Osteoblast (primary cell): Measurements from ENCODE around the gene CDK12. TPM values are rescaled to one million over a fixed set of nuclear protein-coding genes. Genes with fewer than 3 reads are reported as not detected.

Source experiments
- DNase-seq: peaks from one replicate; pipeline ENCODE4 v3.0.0; 2011; ENCODE audit warnings: low spot score, mixed read lengths; ENCODE audit not compliant: insufficient read length; ENCODE audit errors: missing footprints
- H2AFZ ChIP-seq: 2 replicates; pipeline ENCODE4 v1.6.0; 2011; ENCODE audit warnings: mild to moderate bottlenecking, low read length
- H3K27ac ChIP-seq: 2 replicates; pipeline ENCODE4 v1.5.1; 2011; ENCODE audit warnings: mild to moderate bottlenecking, low read depth, low read length, moderate library complexity
- H3K27me3 ChIP-seq: 2 replicates; pipeline ENCODE4 v1.6.0; 2012; ENCODE audit warnings: mild to moderate bottlenecking, control low read depth, inconsistent platforms, low read length, moderate library complexity; ENCODE audit not compliant: insufficient read depth
- H3K36me3 ChIP-seq: 2 replicates; pipeline ENCODE4 v1.5.1; 2011; ENCODE audit warnings: mild to moderate bottlenecking, low read length, control low read depth, moderate library complexity; ENCODE audit not compliant: insufficient read depth
- H3K4me1 ChIP-seq: 2 replicates; pipeline ENCODE4 v1.5.1; 2011; ENCODE audit warnings: mild to moderate bottlenecking, low read length, control low read depth, moderate library complexity; ENCODE audit not compliant: insufficient read depth
- H3K4me2 ChIP-seq: 2 replicates; pipeline ENCODE4 v1.6.0; 2011; ENCODE audit warnings: mild to moderate bottlenecking, low read length; ENCODE audit not compliant: insufficient read depth
- H3K4me3 ChIP-seq: fragments of 200-600 bp; sonication (generic); 3 replicates; pipeline ENCODE4 v1.5.1; 2012; ENCODE audit warnings: mild to moderate bottlenecking, low read length, inconsistent platforms; ENCODE audit not compliant: insufficient read depth
- H3K79me2 ChIP-seq: 2 replicates; pipeline ENCODE4 v1.6.0; 2012; ENCODE audit warnings: mild to moderate bottlenecking, low read length, control low read depth, inconsistent platforms; ENCODE audit not compliant: insufficient read depth
- H3K9me3 ChIP-seq: 2 replicates; pipeline ENCODE4 v1.5.1; 2011; ENCODE audit warnings: low read depth, low read length, control low read depth
- H4K20me1 ChIP-seq: 2 replicates; pipeline ENCODE4 v1.6.0; 2012; ENCODE audit warnings: mild to moderate bottlenecking, low read length, control low read depth; ENCODE audit not compliant: insufficient read depth
- CTCF ChIP-seq: IDR thresholded peaks from 2 replicates; pipeline ENCODE4 v1.5.1; 2011; ENCODE audit warnings: mild to moderate bottlenecking, low read depth, low read length, moderate library complexity; ENCODE audit errors: extremely low read depth
- total RNA-seq: library from RNA; depleted of rRNA; stranded (reverse); fragments of >200 nt; gene quantifications from 2 replicates; pipeline ENCODE4 v1.2.3, GENCODE V29; 2012

The CDK12 gene
- total RNA-seq, 1 donor, result 36.6 TPM

- peak; percentile 82 for DNase-seq
- H3K4me1 ChIP-seq, result peaks cover 22% of the 10 kb centered on the region
- H3K4me3 ChIP-seq, result no peak overlapping the region
- peaks cover 33% of the 10 kb centered on the region for H3K36me3 ChIP-seq
- peaks cover 17% of the 10 kb centered on the region for H4K20me1 ChIP-seq
- no peak overlapping the region for H3K4me2 ChIP-seq
- no peak for TF ChIP-seq CTCF
- H3K27me3 ChIP-seq, result no peaks in the 10 kb centered on the region
- H3K79me2 ChIP-seq, result no peaks in the 10 kb centered on the region
- H3K9me3 ChIP-seq, result no peaks in the 10 kb centered on the region
- no peak overlapping the region for H3K27ac ChIP-seq
- H2AFZ ChIP-seq, result no peak overlapping the region
Observed at GRCh38 chr17:39551879-39552278, 90.6 kb downstream of the CDK12 start.

GRCh38 chr17:39553341-39553945 lies 92.2 kb downstream of the CDK12 start:
- H3K4me2 ChIP-seq, result no peak overlapping the region
- H3K27me3 ChIP-seq, result no peaks in the 10 kb centered on the region
- no peak overlapping the region for H2AFZ ChIP-seq
- no peak overlapping the region for H3K4me3 ChIP-seq
- no peak for DNase-seq
- H4K20me1 ChIP-seq, result peaks cover 8% of the 10 kb centered on the region
- no peaks in the 10 kb centered on the region for H3K79me2 ChIP-seq
- peak overlapping the region; percentile 45 for H3K27ac ChIP-seq
- peaks cover 22% of the 10 kb centered on the region for H3K4me1 ChIP-seq
- TF ChIP-seq CTCF, result no peak
- H3K9me3 ChIP-seq, result no peaks in the 10 kb centered on the region
- peaks cover 34% of the 10 kb centered on the region for H3K36me3 ChIP-seq

DNA sequence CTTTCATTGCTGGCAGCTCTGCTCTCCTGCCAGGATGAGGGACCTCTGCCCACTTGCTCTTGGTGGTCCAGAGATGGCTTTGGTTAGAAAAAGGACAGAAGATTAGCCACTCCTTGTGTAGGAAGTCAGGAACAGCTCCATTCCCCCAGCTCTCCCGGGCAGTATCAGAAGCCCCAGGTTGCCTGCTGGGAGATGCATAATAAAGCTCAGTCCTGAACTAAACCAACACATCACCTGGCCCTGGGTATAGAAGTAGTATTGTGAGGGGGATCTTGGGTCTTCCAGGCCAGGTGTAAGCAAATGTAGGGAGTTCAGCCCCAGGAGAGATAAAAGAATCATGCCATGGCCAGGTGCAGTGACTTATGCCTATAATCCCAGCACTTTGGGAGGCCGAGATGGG lies 94.1 kb downstream of the CDK12 start:
- H3K4me2 ChIP-seq, result no peak overlapping the region
- no peak overlapping the region for H2AFZ ChIP-seq
- H3K36me3 ChIP-seq, result peaks cover 37% of the 10 kb centered on the region
- DNase-seq, result no peak
- H3K4me3 ChIP-seq, result no peak overlapping the region
- H4K20me1 ChIP-seq, result peaks cover 8% of the 10 kb centered on the region
- no peaks in the 10 kb centered on the region for H3K27me3 ChIP-seq
- TF ChIP-seq CTCF, result no peak
- no peaks in the 10 kb centered on the region for H3K79me2 ChIP-seq
- no peak overlapping the region for H3K27ac ChIP-seq
- H3K9me3 ChIP-seq, result no peaks in the 10 kb centered on the region
- peaks cover 22% of the 10 kb centered on the region for H3K4me1 ChIP-seq

DNA sequence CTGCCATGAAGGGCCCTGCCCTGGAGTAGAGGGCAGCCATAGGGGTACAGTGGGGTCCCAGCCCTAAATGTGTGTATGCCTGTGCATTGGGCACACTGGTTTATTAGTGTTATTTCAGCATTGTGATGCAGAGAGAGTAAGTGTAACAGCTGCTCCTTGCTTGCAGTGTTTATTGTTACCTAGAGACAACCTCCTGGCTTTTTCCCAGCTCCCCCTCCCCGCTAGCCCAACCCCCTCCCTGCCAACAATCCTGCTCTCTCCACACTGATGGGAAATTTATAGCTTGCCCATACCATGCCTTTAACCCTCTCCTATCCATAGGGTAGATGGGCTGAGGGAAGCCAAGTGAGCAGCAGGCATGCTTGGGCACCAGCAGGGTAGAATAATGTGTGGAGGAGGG lies 95.1 kb downstream of the CDK12 start:
- Histone ChIP-seq H2AFZ (no peak overlapping the region), H3K27ac (no peak overlapping the region), H3K9me3 (no peaks in the 10 kb centered on the region), H3K4me2 (no peak overlapping the region), H4K20me1 (peaks cover 8% of the 10 kb centered on the region), H3K27me3 (no peaks in the 10 kb centered on the region), H3K36me3 (peaks cover 39% of the 10 kb centered on the region), H3K4me3 (no peak overlapping the region), H3K79me2 (no peaks in the 10 kb centered on the region), H3K4me1 (peaks cover 22% of the 10 kb centered on the region)
- no peak for TF ChIP-seq CTCF
- DNase-seq, result no peak
